SW 1271 (cell line): Measurements from ENCODE around the gene DNAH6.

ENCODE experiments used
- DNase-seq, 2 experiments: peaks; one replicate each; lab custom pipeline; 2025; lab: John Stamatoyannopoulos, UW

Gene DNAH6

GRCh38 chr2:84800194-84800805, 284.0 kb downstream of the DNAH6 start:
- no peak for DNase-seq

GRCh38 chr2:84801811-84802210, 285.5 kb downstream of the DNAH6 start:
- no peak for DNase-seq

- no peak for DNase-seq
Observed at GRCh38 chr2:84805250-84805958, 289.1 kb downstream of the DNAH6 start.

GRCh38 chr2:84807063-84807485, 290.8 kb downstream of the DNAH6 start:
- no peak for DNase-seq

GRCh38 chr2:84808279-84808678, 292.0 kb downstream of the DNAH6 start:
- no peak for DNase-seq

- no peak for DNase-seq
Observed at GRCh38 chr2:84811839-84812431, 295.6 kb downstream of the DNAH6 start.

GRCh38 chr2:84815146-84815545, 298.8 kb downstream of the DNAH6 start:
- DNase-seq: no peak

GRCh38 chr2:84816426-84817026, 300.2 kb downstream of the DNAH6 start:
- DNase-seq: no peak

GRCh38 chr2:84817239-84817655, 300.9 kb downstream of the DNAH6 start:
- DNase-seq: no peak

- no peak for DNase-seq
Observed at GRCh38 chr2:84821806-84822205, 305.5 kb downstream of the DNAH6 start.

- DNase-seq: no peak
Observed at GRCh38 chr2:84823229-84823628, 306.9 kb downstream of the DNAH6 start.

- no peak for DNase-seq
Observed at GRCh38 chr2:84823788-84824187, 307.5 kb downstream of the DNAH6 start.

GRCh38 chr2:84827978-84828575, 311.8 kb downstream of the DNAH6 start:
- DNase-seq: no peak

GRCh38 chr2:84829693-84830092, 313.4 kb downstream of the DNAH6 start:
- no peak for DNase-seq

GRCh38 chr2:84830095-84830494, 313.8 kb downstream of the DNAH6 start:
- DNase-seq: no peak

- no peak for DNase-seq
Observed at GRCh38 chr2:84830758-84831500, 314.6 kb downstream of the DNAH6 start.

GRCh38 chr2:84832772-84833461, 316.6 kb downstream of the DNAH6 start:
- DNase-seq: no peak

GRCh38 chr2:84833481-84834150, 317.3 kb downstream of the DNAH6 start:
- no peak for DNase-seq

GRCh38 chr2:84836215-84836614, 319.9 kb downstream of the DNAH6 start:
- no peak for DNase-seq

- DNase-seq: no peak
Observed at GRCh38 chr2:84838434-84839145, 322.3 kb downstream of the DNAH6 start.
